Activated CD8-positive, alpha-beta memory T cell treated with anti-CD3 and anti-CD28 coated beads for 1 hour (primary cell): Measurements from ENCODE around the gene MGAT4A.
A peak's percentile ranks its signal among the peaks of the same experiment; 100 is the strongest.
"Not testable (repeated sequence)": the region's sequence is repeated elsewhere in the genome, so short reads cannot be mapped to it uniquely, and the experiment has no call there.

Experiments used
- DNase-seq, 2 donors: peaks; one replicate each; pipeline ENCODE4 v3.0.0-alpha.2; 2020; ENCODE audit warnings: low read depth in 1 of 2; ENCODE audit errors: extremely low read depth in 1 of 2

The MGAT4A gene

DNA sequence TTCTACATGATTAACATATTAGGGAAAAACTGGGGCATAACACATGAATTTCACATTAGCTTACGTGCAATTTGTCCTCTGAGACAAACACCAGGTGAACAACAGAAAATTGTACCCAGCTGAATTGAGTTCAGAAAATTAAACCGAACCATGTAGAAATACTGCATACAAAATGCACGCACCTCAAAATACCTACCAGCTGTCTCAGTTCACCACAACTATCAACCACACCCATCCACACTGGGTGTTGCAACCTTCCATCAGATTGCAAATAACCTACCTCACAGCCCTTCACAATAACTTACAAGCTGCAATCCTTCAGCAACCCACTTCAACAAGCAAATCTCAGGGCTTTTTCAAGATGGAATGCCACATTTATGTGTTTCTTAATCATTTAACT is 66.6 kb downstream of the MGAT4A start:
- no peak for DNase-seq

DNA sequence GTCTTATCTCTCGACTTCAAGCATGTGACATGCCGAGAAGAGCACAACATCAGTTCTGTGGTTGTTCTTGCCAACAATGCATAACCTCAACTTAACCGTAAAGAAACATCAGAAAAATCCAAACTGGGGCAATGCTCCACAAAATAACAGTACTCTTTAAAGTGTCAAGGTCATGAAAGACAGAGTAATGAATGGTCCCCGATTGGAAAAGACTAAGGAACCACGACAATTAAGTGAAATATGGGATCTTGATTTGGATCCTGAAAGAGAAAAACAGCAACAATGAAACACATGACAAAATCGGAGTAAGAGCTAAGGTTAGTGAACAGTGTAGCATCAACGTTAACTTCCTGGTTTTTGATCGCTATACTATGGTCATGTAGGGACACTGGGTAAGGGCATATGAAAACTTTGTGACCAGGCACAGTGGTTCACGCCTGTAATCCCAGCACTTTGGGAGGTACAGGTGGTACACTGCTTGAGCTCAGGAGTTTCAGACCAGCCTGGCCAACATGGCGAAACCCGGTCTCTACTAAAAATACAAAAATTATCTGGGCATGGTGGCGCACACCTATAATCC is 67.3 kb downstream of the MGAT4A start:
- no peak for DNase-seq

DNA sequence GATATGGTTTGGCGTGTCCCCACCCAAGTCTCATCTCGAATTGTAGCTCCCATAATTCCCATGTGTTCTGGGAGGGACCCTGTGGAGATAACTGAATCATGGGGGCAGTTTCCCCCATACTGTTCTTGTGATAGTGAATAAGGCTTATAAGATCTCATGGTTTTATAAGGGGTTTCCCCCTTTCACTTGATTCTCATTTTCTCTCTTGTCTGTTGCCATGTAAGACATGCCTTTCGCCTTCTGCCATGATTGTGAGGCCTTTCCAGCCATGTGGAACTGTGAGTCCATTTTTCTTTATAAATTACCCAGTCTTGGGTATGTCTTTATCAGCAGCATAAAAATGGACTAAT is 71.5 kb downstream of the MGAT4A start:
- DNase-seq = not testable (repeated sequence)

GRCh38 chr2:98658816-98659490 is 72.0 kb downstream of the MGAT4A start:
- DNase-seq = no peak

DNA sequence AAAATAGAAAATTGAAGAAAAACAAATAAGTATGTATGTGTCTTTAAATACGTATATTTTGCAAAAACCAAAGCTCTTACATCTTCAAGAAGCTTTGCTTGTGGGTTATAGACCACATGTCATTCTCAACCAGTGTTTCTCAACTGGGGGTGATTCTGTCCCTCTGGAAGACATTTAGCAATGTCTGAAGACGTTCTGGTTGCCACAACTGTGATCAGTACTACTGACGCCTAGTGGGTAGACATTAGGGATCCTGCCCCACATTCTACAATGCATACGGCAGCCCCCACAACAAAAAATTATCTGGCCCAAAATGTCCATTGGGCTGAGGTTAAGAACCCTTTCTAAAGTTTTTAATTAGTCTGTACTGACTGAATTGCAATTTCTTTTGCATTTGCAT is 74.1 kb downstream of the MGAT4A start:
- DNase-seq = peak in 1 of 2 donors; percentile 34

- no peak for DNase-seq
These were observed 76.0 kb downstream of the MGAT4A start for GRCh38 chr2:98654699-98655495.

DNA sequence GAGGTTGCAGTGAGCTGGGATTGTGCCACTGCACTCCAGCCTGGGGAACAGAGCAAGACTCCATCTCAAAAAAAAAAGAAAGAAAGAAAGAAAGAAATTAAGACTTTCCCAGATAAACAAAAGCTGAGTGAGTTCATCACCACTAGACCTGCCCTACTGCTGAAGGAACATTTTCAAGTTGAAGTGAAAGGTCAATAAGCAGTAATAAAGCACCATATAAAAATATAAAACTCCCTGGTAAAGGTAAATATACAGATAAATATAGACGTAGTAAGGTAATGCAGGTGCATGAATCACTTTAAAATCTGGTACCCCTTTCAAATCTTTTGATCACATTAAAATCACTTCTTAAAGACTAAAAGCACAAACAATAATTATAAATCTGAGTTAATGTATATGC is 79.9 kb downstream of the MGAT4A start:
- DNase-seq = no peak

- no peak for DNase-seq
These were observed 80.9 kb downstream of the MGAT4A start for GRCh38 chr2:98649992-98650375.

DNA sequence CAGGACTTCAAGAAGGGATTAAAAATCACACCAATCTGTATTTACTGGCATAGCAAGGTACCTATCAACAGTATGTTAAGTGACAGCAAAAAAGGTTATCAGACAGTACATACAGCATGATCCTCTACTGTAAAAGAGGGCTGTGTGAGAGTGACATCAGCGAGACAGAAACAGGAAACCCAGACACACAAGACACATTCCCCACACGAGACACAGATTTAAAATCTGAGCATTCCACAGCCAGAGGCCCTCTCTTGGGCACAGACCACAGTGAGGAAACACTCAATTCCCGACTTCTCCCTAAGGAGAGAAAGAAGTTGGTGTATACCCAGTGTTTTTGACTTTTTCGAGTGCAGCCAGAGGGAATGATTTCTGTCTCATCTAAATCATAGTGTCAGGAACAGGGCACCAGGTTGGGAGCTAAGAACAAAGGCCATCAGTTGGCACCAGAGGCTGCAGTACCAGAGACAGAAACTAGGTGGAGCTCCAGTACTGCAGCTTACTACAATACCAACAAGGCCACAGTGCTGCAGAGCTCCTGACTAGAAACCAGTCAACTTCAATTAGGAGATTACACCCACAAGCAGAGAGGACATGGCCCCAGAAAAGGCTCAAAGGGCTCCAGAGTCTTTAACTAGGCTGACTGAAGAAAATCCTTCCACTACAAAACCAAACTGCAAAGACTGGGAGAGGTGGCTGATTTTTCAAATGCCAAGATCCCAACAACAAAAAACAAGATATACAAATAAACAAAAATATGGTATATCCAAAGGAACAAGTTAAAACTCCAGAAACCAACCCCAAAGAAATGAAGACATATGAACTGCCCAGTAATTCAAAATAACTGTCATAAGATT is 81.6 kb downstream of the MGAT4A start:
- peak; percentile 59 to 61 for DNase-seq

- DNase-seq = no peak
These were observed 82.5 kb downstream of the MGAT4A start for GRCh38 chr2:98648451-98648850.

- no peak for DNase-seq
These were observed 83.3 kb downstream of the MGAT4A start for GRCh38 chr2:98647636-98648035.

- DNase-seq = no peak
These were observed 87.3 kb downstream of the MGAT4A start for GRCh38 chr2:98643496-98644100.

DNA sequence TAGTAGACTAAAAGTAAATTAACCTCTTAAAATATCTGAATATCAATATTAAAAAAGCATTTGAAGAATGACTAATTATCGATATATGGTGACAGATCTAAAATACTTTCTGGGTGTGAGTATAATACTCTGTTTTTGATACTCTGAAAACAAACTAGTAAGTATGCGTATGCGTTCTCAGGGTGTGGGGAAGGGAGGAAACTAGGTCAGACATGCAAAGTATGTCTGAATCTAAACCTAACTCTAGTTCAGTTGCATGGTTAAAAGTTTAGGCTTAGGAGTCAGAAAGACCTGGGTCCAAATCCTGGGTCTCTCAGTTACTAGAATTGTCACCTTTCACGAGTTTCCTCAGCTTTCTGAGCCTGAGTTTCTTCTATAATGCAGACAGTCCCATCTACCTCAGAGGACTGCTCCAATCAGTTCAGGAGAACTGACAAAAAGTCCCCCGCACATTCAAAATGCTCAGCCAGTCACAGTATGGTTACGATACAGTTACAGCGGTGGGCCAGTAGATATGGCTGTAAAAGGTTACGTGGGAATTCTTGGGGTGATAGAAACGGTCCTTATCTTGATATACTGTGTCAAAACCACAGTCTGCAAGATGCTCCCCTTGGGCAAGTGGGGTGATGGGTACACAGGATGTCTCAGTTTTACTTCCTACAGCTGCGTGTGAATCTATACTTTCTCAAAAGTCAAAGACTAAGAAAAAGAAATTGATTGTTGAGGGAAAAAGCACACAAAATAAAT is 93.4 kb downstream of the MGAT4A start:
- peak in 1 of 2 donors; percentile 19 for DNase-seq

DNA sequence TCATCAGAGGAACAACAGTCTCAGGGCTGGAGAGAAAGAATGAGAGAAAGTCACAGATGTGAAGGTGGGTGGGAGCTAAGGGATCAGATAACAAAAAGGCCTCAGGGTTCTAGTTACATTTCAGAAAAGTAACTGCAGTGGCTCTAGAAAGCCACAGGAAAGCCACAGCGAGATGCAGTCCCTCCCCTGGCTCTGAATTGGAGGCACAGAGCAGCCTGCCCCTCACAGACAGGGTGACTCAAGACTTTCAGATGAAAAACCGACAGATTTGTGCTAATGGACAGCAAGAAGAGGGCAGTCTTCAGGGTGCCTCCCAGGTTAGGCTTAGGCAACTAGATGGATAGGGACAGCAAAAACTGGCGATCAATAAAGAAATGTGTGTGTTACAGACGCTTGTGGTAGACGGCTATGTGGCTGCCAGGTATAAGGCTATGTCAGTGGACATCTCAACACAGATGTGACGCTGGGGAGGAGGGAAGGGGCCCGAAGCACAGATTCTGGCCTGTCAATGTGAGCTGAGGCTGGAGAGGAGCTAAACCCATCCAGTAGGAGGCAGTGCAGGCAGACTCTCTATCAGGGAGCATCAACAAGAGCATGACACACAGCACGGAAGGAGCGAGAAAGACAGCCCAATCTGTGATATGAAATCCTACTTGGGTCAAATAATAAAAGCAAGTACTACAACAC is 96.4 kb downstream of the MGAT4A start:
- DNase-seq = peak in 1 of 2 donors; percentile 20

- DNase-seq = no peak
These were observed 98.6 kb downstream of the MGAT4A start for GRCh38 chr2:98632351-98632750.

DNA sequence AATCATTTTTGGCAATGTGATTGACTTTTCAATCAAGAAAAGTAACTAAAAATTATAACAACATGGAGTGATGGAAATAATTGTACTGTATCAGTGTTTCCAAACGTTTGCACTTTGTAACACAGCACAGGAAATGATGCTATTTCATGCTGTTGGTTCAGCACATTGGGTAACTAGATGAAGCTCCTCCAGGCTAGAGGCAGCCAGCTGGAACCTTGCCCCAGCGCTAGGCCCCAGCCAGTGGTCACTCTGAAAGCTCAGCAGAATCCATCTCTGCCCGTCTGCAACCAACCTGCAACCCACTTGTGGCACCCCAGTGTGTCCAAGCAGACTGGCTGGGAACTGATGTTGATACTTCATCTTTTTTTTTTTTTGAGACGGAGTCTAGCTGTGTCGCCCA is 107.3 kb downstream of the MGAT4A start:
- DNase-seq = no peak

GRCh38 chr2:98617149-98617548 is 113.8 kb downstream of the MGAT4A start:
- no peak for DNase-seq

GRCh38 chr2:98615481-98615880 is 115.5 kb downstream of the MGAT4A start:
- DNase-seq = no peak

GRCh38 chr2:98614024-98614739 is 116.8 kb downstream of the MGAT4A start:
- no peak for DNase-seq
